Panc1 (cell line): ENCODE measurements around the gene KCNA5. TPM values are rescaled to one million over a fixed set of nuclear protein-coding genes. Genes with fewer than 3 reads are reported as not detected.

Experiments used
- ATAC-seq: fragments of 200-7000 bp; cut with Tn5 transposase; 2 replicates; pipeline ENCODE4 v1.9.1; 2020; ENCODE audit warnings: mild to moderate bottlenecking, moderate library complexity
- BruUV-seq: library from RNA; stranded (reverse); fragments of 400-500 nt; replicated peaks from 2 replicates; lab custom pipeline; 2021; lab: Mats Ljungman, UMichigan
- CTCF ChIA-PET: fragments of 300-600 bp; sonication (Branson Sonifier 250); formaldehyde crosslinking; loops from one replicate; lab custom pipeline; 2022; ENCODE audit warnings: antibody characterized with exemption; lab: Charles Lee
- POLR2A ChIA-PET: fragments of 300-600 bp; sonication (Branson Sonifier 250); formaldehyde crosslinking; loops from one replicate; lab custom pipeline; 2022; ENCODE audit warnings: antibody characterized with exemption; lab: Charles Lee
- DNase-seq: peaks from one replicate; pipeline ENCODE4 v3.0.0-alpha.2; 2010; ENCODE audit warnings: low read depth, low spot score
- H3K27ac ChIP-seq: 2 replicates; pipeline ENCODE4 v1.5.1; 2011; ENCODE audit warnings: mild to moderate bottlenecking, low read length, inconsistent platforms
- H3K27me3 ChIP-seq: fragments of 200-500 bp; sonication (Bioruptor generic); 2 replicates; pipeline ENCODE4 v1.6.0; 2014; ENCODE audit warnings: low read length, inconsistent platforms; ENCODE audit not compliant: control insufficient read depth, insufficient read depth
- H3K36me3 ChIP-seq: fragments of 200-500 bp; sonication (Bioruptor generic); 2 replicates; pipeline ENCODE4 v1.5.1; 2014; ENCODE audit warnings: inconsistent platforms, mild to moderate bottlenecking, low read length, moderate library complexity; ENCODE audit not compliant: control insufficient read depth, insufficient read depth
- H3K4me1 ChIP-seq: 2 replicates; pipeline ENCODE4 v1.5.1; 2011; ENCODE audit warnings: inconsistent platforms, mild to moderate bottlenecking, low read length, moderate library complexity; ENCODE audit not compliant: control insufficient read depth, insufficient read depth
- H3K4me3 ChIP-seq, 2 experiments: 2 replicates each; pipeline ENCODE4 v1.5.1; 2011 to 2012; ENCODE audit warnings: low read depth in 2 of 2, low read length in 2 of 2, mild to moderate bottlenecking in 2 of 2, inconsistent platforms in 1 of 2, moderate library complexity in 1 of 2
- H3K9me3 ChIP-seq: fragments of 200-500 bp; sonication (Bioruptor generic); 2 replicates; pipeline ENCODE4 v1.5.1; 2014; ENCODE audit warnings: low read depth, mild to moderate bottlenecking, inconsistent platforms, low read length, moderate library complexity; ENCODE audit not compliant: control insufficient read depth, insufficient read depth
- POLR2AphosphoS5 ChIP-seq: IDR thresholded peaks from 2 replicates; pipeline ENCODE4 v1.6.1; 2012; ENCODE audit warnings: mild to moderate bottlenecking, low read depth, low read length, moderate library complexity
- SIN3A ChIP-seq: IDR thresholded peaks from 2 replicates; pipeline ENCODE4 v1.6.1; 2012; ENCODE audit warnings: low read depth, mild to moderate bottlenecking, low read length, moderate library complexity, borderline replicate concordance; ENCODE audit not compliant: insufficient read depth
- TCF7L2 ChIP-seq: IDR thresholded peaks from 2 replicates; pipeline ENCODE4 v1.6.1; 2011; ENCODE audit warnings: mild to moderate bottlenecking, low read depth, low read length, inconsistent platforms
- in situ Hi-C: cut with HindIII; loops from 2 replicates; pipeline ENCODE4 v1.10.0; 2016; ENCODE audit warnings: low sequenced_read_pairs, low pct_unique_long_range_greater_than_20kb
- intact Hi-C: fragments of 100-400 bp; cut with micrococcal nuclease; formaldehyde crosslinking; loops from one replicate; pipeline ENCODE4 v1.10.0; 2022; ENCODE audit not compliant: unreplicated experiment
- total RNA-seq: library from RNA; stranded (reverse); gene quantifications from one replicate; pipeline ENCODE4 v1.2.1, GENCODE V29; 2021; ENCODE audit not compliant: unreplicated experiment
- TF ChIP-seq, protein P1 (sequence below), 2 experiments: IDR thresholded peaks; 2 replicates each; pipeline ENCODE4 v1.6.1; 2011 to 2012; ENCODE audit warnings: low read depth in 2 of 2, control low read depth in 1 of 2, low read length in 1 of 2, mild to moderate bottlenecking in 1 of 2, moderate library complexity in 1 of 2; ENCODE audit not compliant: insufficient read depth in 1 of 2
- TF ChIP-seq, protein P2 (sequence below): fragments of 450-650 bp; IDR thresholded peaks from 2 replicates; pipeline ENCODE4 v1.5.1; 2017; ENCODE audit warnings: mild to moderate bottlenecking

The KCNA5 gene
- total RNA-seq, 1 experiment from 2014 or later: not detected

DNA sequence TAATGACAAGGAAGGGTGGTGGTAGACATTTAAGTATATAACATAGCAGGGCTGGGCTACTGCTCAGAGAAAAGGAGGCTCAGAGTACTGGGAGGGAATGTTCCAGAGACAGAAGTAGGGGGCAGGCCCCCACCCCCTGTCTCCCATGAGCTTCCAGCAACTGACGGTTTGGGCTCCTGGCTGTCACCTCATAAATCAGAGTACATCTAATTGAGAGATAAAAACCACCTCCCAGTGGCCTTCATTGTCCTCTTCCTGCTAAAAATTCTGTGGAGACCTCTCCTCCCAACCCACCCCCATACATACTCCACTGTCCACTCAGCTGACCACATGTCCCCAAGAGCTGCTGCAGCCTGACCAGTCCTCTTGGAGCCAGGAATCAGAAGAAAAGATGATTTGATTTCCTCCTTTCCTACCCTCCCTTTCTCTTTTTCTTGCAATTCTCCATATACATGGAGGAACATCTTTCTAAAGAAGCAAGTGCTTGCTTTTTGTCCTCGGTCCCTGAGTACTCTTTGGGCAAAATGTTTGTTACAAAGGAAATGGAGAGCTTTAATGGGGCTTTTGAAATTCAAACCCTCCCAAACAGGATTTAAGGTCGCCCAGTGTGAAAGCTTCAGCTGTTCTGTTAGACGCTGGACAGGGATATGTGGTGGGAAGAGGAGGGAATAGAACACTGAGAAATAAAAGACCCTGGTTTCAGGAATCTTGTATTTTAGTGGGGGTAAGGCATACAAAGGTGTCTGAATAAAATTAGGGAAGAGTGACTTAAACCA lies 16.4 kb upstream of the KCNA5 start:
- H3K9me3 ChIP-seq: no peaks in the 10 kb centered on the region
- TF ChIP-seq, protein P1, sequence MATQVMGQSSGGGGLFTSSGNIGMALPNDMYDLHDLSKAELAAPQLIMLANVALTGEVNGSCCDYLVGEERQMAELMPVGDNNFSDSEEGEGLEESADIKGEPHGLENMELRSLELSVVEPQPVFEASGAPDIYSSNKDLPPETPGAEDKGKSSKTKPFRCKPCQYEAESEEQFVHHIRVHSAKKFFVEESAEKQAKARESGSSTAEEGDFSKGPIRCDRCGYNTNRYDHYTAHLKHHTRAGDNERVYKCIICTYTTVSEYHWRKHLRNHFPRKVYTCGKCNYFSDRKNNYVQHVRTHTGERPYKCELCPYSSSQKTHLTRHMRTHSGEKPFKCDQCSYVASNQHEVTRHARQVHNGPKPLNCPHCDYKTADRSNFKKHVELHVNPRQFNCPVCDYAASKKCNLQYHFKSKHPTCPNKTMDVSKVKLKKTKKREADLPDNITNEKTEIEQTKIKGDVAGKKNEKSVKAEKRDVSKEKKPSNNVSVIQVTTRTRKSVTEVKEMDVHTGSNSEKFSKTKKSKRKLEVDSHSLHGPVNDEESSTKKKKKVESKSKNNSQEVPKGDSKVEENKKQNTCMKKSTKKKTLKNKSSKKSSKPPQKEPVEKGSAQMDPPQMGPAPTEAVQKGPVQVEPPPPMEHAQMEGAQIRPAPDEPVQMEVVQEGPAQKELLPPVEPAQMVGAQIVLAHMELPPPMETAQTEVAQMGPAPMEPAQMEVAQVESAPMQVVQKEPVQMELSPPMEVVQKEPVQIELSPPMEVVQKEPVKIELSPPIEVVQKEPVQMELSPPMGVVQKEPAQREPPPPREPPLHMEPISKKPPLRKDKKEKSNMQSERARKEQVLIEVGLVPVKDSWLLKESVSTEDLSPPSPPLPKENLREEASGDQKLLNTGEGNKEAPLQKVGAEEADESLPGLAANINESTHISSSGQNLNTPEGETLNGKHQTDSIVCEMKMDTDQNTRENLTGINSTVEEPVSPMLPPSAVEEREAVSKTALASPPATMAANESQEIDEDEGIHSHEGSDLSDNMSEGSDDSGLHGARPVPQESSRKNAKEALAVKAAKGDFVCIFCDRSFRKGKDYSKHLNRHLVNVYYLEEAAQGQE (IDR thresholded peaks at IDR 0.05; ENCODE audit: insufficient read depth in 1 of 2, low read depth in 2 of 2, low read length in 1 of 2): no peak
- intact Hi-C loops: no loop called here
- DNase-seq: no peak
- H3K27me3 ChIP-seq: no peaks in the 10 kb centered on the region
- in situ Hi-C loops: no loop called here
- ChIA-PET POLR2A (no interaction called here), CTCF (no interaction called here)
- no peak overlapping the region for H3K27ac ChIP-seq
- ATAC-seq: no peak
- H3K4me1 ChIP-seq: no peaks in the 10 kb centered on the region
- BruUV-seq: no TSS peak
- H3K36me3 ChIP-seq: no peaks in the 10 kb centered on the region
- no peak overlapping the region for H3K4me3 ChIP-seq

DNA sequence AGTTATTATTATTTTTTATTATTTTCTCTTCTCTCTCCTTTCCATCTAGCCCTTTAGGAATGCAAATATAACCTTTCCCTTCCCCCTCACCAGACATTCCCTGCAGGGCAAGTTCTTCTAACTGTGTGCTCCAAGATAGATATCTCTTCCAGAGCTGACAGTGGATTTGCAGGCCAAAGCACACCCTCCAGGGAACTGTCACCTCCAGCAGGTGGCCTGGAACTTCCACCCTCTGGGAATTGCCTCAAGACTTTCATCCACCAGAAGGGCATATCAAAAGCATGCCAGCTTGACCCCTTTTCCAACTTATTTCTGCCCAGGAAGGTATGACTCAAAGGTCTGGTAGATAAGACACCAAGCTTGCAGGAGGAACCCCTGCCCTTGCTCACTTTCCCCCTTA lies 13.6 kb upstream of the KCNA5 start:
- no peaks in the 10 kb centered on the region for H3K27me3 ChIP-seq
- no peak for DNase-seq
- POLR2A ChIA-PET: no interaction called here
- BruUV-seq: no TSS peak
- H3K27ac ChIP-seq: no peak overlapping the region
- H3K36me3 ChIP-seq: no peaks in the 10 kb centered on the region
- no peaks in the 10 kb centered on the region for H3K9me3 ChIP-seq
- H3K4me1 ChIP-seq: no peaks in the 10 kb centered on the region
- no peak overlapping the region for H3K4me3 ChIP-seq
- ATAC-seq: no peak
- CTCF ChIA-PET: no interaction called here
- intact Hi-C loops (no loop called here), in situ Hi-C loops (no loop called here)
- no peak for TF ChIP-seq POLR2AphosphoS5
- TF ChIP-seq, protein P2, sequence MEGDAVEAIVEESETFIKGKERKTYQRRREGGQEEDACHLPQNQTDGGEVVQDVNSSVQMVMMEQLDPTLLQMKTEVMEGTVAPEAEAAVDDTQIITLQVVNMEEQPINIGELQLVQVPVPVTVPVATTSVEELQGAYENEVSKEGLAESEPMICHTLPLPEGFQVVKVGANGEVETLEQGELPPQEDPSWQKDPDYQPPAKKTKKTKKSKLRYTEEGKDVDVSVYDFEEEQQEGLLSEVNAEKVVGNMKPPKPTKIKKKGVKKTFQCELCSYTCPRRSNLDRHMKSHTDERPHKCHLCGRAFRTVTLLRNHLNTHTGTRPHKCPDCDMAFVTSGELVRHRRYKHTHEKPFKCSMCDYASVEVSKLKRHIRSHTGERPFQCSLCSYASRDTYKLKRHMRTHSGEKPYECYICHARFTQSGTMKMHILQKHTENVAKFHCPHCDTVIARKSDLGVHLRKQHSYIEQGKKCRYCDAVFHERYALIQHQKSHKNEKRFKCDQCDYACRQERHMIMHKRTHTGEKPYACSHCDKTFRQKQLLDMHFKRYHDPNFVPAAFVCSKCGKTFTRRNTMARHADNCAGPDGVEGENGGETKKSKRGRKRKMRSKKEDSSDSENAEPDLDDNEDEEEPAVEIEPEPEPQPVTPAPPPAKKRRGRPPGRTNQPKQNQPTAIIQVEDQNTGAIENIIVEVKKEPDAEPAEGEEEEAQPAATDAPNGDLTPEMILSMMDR: no peak
- no peak for TF ChIP-seq SIN3A
- TF ChIP-seq, protein P1 (IDR thresholded peaks at IDR 0.05; ENCODE audit: insufficient read depth in 1 of 2, low read depth in 2 of 2, low read length in 1 of 2): no peak
- no peak for TF ChIP-seq TCF7L2
